HFFc6 (cell line): ENCODE data around the gene ZBED4. TPM values are rescaled to one million over a fixed set of nuclear protein-coding genes. Genes with fewer than 3 reads are reported as not detected.

Source experiments
- DNase-seq: peaks from one replicate; pipeline ENCODE4 v3.0.0-alpha.2; 2018
- H3K27ac Mint-ChIP-seq: 2 replicates; pipeline ENCODE4 v1.8.0; 2020; ENCODE audit warnings: mild to moderate bottlenecking, mixed read lengths
- H3K27me3 Mint-ChIP-seq: 2 replicates; pipeline ENCODE4 v1.8.0; 2021; ENCODE audit warnings: mild to moderate bottlenecking, moderate library complexity, mixed read lengths; ENCODE audit not compliant: insufficient read depth
- H3K36me3 Mint-ChIP-seq: 2 replicates; pipeline ENCODE4 v1.8.0; 2021; ENCODE audit warnings: low read depth, mixed read lengths
- H3K4me1 Mint-ChIP-seq: 2 replicates; pipeline ENCODE4 v1.8.0; 2020; ENCODE audit warnings: low read depth, mixed read lengths
- H3K4me3 Mint-ChIP-seq: 2 replicates; pipeline ENCODE4 v1.8.0; 2020; ENCODE audit warnings: mild to moderate bottlenecking, moderate library complexity, mixed read lengths
- H3K9me3 Mint-ChIP-seq: 2 replicates; pipeline ENCODE4 v1.8.0; 2020; ENCODE audit warnings: mild to moderate bottlenecking, mixed read lengths
- CTCF ChIP-seq: fragments of 200-600 bp; sonication (generic); IDR thresholded peaks from 2 replicates; pipeline ENCODE4 v1.5.0; 2021; ENCODE audit warnings: antibody characterized with exemption, mild to moderate bottlenecking
- total RNA-seq, 6 experiments: library from RNA; stranded (reverse); fragmentation: NEBNext Ultra II Directional; extraction: Animal tissue kit (Norgen Biotek cat#: 25700); gene quantifications; 2 replicates in 1 of 6; 3 replicates in 5 of 6; pipeline ENCODE4 v1.2.3, GENCODE V29; 2021

ZBED4 gene
- total RNA-seq, 6 experiments from 2014 or later: 7.9 to 10.9 (median 9.0) TPM

DNA sequence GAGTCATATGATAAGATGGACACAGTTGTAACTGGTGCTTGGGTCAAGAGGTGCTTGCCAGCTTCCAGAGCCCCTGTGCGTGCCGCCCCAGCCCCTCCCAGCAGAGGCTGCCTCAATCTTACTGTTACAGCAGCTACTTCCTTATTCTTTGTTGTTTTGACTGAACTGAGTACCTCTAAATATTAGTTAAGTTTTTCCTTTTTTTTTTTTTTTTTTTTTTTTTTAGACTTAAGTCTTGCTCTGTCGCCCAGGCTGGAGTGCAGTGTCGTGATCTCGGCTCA is 8.8 kb downstream of the ZBED4 start:
- Mint-ChIP-seq H3K4me1 (peaks cover 11% of the 10 kb centered on the region; the same call in 1 of the 2 replicates), H3K4me3 (no peak overlapping the region), H3K9me3 (peaks cover 21% of the 10 kb centered on the region), H3K27me3 (no peaks in the 10 kb centered on the region), H3K36me3 (peaks cover 32% of the 10 kb centered on the region), H3K27ac (no peak overlapping the region)
- no peak for DNase-seq
- TF ChIP-seq CTCF: no peak

- H3K9me3 Mint-ChIP-seq: peaks cover 31% of the 10 kb centered on the region
- H3K27me3 Mint-ChIP-seq: no peaks in the 10 kb centered on the region
- peaks cover 46% of the 10 kb centered on the region for H3K36me3 Mint-ChIP-seq
- no peak overlapping the region for H3K27ac Mint-ChIP-seq
- TF ChIP-seq CTCF: no peak
- no peak overlapping the region for H3K4me3 Mint-ChIP-seq
- DNase-seq: no peak
- H3K4me1 Mint-ChIP-seq: peaks cover 8% of the 10 kb centered on the region; the same call in 1 of the 2 replicates
Observed at GRCh38 chr22:49863931-49864330, 10.3 kb downstream of the ZBED4 start.

DNA sequence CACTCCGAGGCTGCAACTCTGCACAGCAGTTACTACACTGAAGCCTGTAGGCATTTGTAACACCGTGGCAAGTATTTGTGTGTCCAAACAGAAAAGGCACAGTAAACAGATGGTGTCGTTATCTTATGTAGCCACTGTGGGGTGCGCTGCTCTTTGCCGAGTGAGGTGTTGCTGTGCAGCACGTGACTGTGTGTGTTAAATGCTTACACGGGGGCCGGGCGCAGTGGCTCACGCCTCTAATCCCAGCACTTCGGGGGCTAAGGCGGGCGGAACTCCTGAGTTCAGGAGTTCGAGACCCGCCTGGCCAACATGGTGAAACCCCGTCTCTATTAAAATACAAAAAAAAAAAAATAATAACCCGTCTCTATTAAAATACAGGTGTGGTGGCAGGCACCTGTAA is 11.5 kb downstream of the ZBED4 start:
- H3K27me3 Mint-ChIP-seq: no peaks in the 10 kb centered on the region
- peaks cover 5% of the 10 kb centered on the region; the same call in 1 of the 2 replicates for H3K4me1 Mint-ChIP-seq
- no peak overlapping the region for H3K27ac Mint-ChIP-seq
- H3K9me3 Mint-ChIP-seq: peaks cover 43% of the 10 kb centered on the region
- H3K36me3 Mint-ChIP-seq: peaks cover 55% of the 10 kb centered on the region
- H3K4me3 Mint-ChIP-seq: no peak overlapping the region
- DNase-seq: no peak
- TF ChIP-seq CTCF: no peak

DNA sequence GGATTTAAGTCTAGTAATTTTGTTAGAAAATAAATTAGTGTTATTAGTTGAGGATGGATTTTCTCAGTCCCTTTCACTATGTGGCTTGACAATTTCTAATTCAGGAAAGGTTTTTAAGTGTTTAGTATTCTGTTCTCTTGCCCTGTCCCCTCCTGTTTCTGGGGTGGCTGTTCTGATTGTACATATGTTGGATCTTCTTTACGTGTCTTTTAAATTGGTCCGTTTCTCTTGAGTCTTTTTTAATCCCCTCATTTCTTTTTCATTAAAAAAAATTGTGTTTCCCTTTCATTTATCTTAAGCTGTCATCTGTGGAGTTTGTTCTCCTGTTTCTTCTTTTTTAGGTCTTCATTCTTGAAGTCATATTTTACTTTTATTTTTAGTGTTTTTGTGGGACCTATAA is 12.5 kb downstream of the ZBED4 start:
- no peak for DNase-seq
- no peak for TF ChIP-seq CTCF
- H3K4me3 Mint-ChIP-seq: no peak overlapping the region
- H3K4me1 Mint-ChIP-seq: peaks cover 5% of the 10 kb centered on the region; the same call in 1 of the 2 replicates
- H3K9me3 Mint-ChIP-seq: peaks cover 50% of the 10 kb centered on the region
- H3K27me3 Mint-ChIP-seq: no peaks in the 10 kb centered on the region
- peaks cover 61% of the 10 kb centered on the region for H3K36me3 Mint-ChIP-seq
- H3K27ac Mint-ChIP-seq: no peak overlapping the region

GRCh38 chr22:49866646-49867045 is 13.0 kb downstream of the ZBED4 start:
- Mint-ChIP-seq H3K4me3 (no peak overlapping the region), H3K4me1 (peaks cover 4% of the 10 kb centered on the region; the same call in 1 of the 2 replicates), H3K27ac (no peak overlapping the region), H3K27me3 (no peaks in the 10 kb centered on the region), H3K36me3 (peaks cover 61% of the 10 kb centered on the region), H3K9me3 (peaks cover 50% of the 10 kb centered on the region)
- no peak for DNase-seq
- no peak for TF ChIP-seq CTCF
